Gastroesophageal sphincter (tissue), 4 donors: ENCODE data around the gene RAD51D. TPM values are rescaled to one million over a fixed set of nuclear protein-coding genes. Genes with fewer than 3 reads are reported as not detected.

ENCODE experiments used
- ATAC-seq: fragments of 150-250 bp; one replicate; pipeline ENCODE4 v1.9.1; 2016; ENCODE audit warnings: mild to moderate bottlenecking, moderate library complexity
- H3K27ac ChIP-seq, 4 donors: fragments of 200-600 bp; sonication (generic) in 3 of 4; 1 replicate in 3 of 4; 2 replicates in 1 of 4; pipeline ENCODE4 v1.5.1; 2016 to 2019
- H3K27me3 ChIP-seq: fragments of 200-600 bp; sonication (generic); one replicate; pipeline ENCODE4 v1.5.1; 2019
- H3K36me3 ChIP-seq, 2 donors: fragments of 200-600 bp; sonication (generic); one replicate each; pipeline ENCODE4 v1.5.1; 2019; ENCODE audit warnings: control low read depth in 1 of 2
- H3K4me1 ChIP-seq, 3 donors: fragments of 200-600 bp; sonication (generic); 1 replicate in 2 of 3; 2 replicates in 1 of 3; pipeline ENCODE4 v1.5.1; 2016 to 2019; ENCODE audit warnings: control low read depth in 2 of 3
- H3K4me3 ChIP-seq, 2 donors: fragments of 200-600 bp; sonication (generic); one replicate each; pipeline ENCODE4 v1.5.1; 2019; ENCODE audit warnings: mild to moderate bottlenecking in 1 of 2, moderate library complexity in 1 of 2
- H3K9me3 ChIP-seq, 3 donors: fragments of 200-600 bp; sonication (generic); one replicate each; pipeline ENCODE4 v1.5.1; 2017 to 2019; ENCODE audit warnings: control low read depth in 2 of 3
- EP300 ChIP-seq: sonication (generic); formaldehyde crosslinking; IDR thresholded peaks from one replicate; pipeline ENCODE4 v1.6.1; 2017; ENCODE audit warnings: antibody characterized with exemption, mild to moderate bottlenecking
- POLR2A ChIP-seq, 2 donors: fragments of 450-650 bp; IDR thresholded peaks; one replicate each; pipeline ENCODE4 v1.6.1; 2017; ENCODE audit warnings: antibody characterized with exemption in 2 of 2, mild to moderate bottlenecking in 2 of 2, moderate library complexity in 1 of 2
- POLR2AphosphoS5 ChIP-seq: sonication (generic); formaldehyde crosslinking; IDR thresholded peaks from one replicate; pipeline ENCODE4 v1.6.1; 2017; ENCODE audit warnings: antibody characterized with exemption
- WGBS, 2 donors: methylation state at CpG; one replicate each; pipeline ENCODE4 v1.1.5; 2018; ENCODE audit warnings: low coverage in 1 of 2; 5-methylcytosine and 5-hydroxymethylcytosine counted together
- total RNA-seq, 4 donors: library from RNA; depleted of rRNA; stranded (reverse); fragments of >200 nt; gene quantifications; one replicate each; pipeline ENCODE4 v1.1.0, GENCODE V29; 2016
- TF ChIP-seq, protein P1 (sequence below), 4 experiments: fragments of 200-600 bp in 2 of 4; fragments of 450-650 bp in 2 of 4; sonication (generic) in 1 of 4; IDR thresholded peaks; one replicate each; pipeline ENCODE4 v1.5.1; 2017 to 2019; ENCODE audit warnings: antibody characterized with exemption in 4 of 4, mild to moderate bottlenecking in 2 of 4, moderate library complexity in 2 of 4

The RAD51D gene
- total RNA-seq, 4 donors from 2014 or later = 5.1 to 11.1 (median 9.1) TPM

DNA sequence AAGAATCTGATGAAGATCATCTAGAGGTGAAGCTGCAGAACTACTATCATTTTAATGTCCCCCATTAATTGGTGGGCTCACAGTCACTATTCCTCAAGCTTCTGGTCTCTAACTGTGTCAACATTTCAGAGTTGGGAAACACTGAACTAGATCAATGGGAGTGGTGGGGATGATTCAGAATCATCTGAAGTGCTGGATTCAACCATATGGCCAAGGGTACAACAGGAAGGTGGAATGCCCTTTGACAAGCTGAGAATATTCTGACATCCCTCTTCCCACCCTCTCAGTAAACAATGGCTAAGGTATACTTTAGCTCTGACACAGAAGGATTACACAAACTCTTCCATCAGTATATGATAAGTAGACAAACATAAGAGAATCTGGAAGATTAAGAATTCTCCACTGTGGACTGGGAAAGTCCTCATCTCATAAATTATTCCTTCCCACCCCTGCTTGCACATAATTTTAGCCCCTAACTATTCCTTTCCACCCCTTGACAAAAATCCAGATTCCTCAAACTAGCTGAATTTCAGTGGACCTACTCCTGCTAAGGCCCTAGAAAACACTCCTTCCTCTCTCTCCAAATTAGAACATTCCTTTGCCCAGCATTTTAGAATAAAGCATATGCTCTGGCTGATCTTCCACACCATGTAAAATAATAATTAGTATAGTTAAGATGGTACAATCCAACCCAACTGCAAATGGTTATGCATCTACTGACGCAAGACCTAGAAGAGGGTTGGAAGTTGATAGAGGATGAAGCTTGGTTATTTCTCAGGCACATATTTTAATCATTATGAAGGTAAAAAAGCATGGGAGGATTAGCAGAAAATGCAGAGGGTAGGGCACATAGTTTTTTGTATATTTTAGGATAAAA, 39.9 kb downstream of the RAD51D start:
- TF ChIP-seq POLR2A (IDR thresholded peaks at IDR 0.05) = no peak
- TF ChIP-seq, protein P1, sequence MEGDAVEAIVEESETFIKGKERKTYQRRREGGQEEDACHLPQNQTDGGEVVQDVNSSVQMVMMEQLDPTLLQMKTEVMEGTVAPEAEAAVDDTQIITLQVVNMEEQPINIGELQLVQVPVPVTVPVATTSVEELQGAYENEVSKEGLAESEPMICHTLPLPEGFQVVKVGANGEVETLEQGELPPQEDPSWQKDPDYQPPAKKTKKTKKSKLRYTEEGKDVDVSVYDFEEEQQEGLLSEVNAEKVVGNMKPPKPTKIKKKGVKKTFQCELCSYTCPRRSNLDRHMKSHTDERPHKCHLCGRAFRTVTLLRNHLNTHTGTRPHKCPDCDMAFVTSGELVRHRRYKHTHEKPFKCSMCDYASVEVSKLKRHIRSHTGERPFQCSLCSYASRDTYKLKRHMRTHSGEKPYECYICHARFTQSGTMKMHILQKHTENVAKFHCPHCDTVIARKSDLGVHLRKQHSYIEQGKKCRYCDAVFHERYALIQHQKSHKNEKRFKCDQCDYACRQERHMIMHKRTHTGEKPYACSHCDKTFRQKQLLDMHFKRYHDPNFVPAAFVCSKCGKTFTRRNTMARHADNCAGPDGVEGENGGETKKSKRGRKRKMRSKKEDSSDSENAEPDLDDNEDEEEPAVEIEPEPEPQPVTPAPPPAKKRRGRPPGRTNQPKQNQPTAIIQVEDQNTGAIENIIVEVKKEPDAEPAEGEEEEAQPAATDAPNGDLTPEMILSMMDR (IDR thresholded peaks at IDR 0.05) = no peak
- no peak for TF ChIP-seq EP300
- TF ChIP-seq POLR2AphosphoS5 = no peak
- Histone ChIP-seq H3K27ac (no peak overlapping the region), H3K36me3 (no peaks in the 10 kb centered on the region), H3K9me3 (no peaks in the 10 kb centered on the region), H3K27me3 (no peaks in the 10 kb centered on the region), H3K4me1 (peaks cover 3 to 24% (median 6%) of the 10 kb centered on the region in 3 donors), H3K4me3 (no peak overlapping the region)
- WGBS, 2 donors = 100% methylated on average over 1 of the region's 1 CpG
- no peak for ATAC-seq

GRCh38 chr17:35076874-35077273, 42.8 kb downstream of the RAD51D start:
- ATAC-seq = no peak
- H3K27ac ChIP-seq = no peak overlapping the region

DNA sequence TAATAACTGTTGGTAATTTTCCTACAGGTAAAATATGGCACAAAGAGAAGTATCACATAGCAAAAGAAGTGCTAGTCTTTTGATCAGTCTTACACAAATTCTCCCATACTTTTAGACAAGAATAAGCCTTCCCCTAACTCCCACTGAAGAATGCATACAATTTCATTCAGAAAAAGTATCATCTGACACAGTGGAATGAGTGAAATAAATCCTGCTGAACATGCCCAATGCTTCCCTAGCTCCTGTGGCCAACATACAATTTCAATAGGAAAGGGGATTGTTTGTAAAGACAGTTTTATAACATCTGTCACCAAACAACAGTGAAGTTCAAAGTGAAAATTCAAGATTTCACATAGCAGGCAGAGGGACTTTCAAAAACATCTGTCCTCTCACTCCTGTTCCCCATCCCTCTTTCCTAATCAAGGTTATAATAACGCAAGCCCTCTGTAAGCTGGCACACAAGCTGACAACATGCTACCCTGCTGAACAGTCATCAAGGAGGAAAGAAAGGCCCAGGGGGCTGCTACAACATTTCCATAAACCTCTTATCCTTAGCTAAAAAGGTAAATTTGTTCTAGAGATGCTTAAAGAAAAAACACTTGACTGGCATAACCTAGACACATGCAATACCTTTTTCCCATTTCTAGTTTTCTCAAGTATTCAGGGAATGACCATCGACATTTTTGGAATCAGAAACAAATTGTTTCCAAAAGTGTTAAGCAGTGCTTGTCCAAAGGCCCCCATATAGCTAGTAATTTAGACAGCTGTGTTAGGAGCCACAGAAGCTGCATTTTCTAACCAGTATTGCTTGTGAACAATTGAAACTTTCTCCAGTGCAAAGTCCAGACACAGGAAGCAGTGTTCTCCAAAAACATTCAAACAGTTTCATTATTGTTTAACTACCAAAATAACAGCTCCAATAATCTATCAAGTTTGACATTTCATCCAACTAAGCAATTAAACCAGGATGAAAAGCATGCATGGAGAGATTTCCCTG, 44.7 kb downstream of the RAD51D start:
- H3K4me3 ChIP-seq = no peak overlapping the region
- no peaks in the 10 kb centered on the region for H3K27me3 ChIP-seq
- H3K4me1 ChIP-seq = peaks cover 0 to 6% (median 3%) of the 10 kb centered on the region in 3 donors
- ATAC-seq = no peak
- TF ChIP-seq, protein P1 (IDR thresholded peaks at IDR 0.05) = no peak
- TF ChIP-seq POLR2A (IDR thresholded peaks at IDR 0.05) (no peak), EP300 (no peak), POLR2AphosphoS5 (no peak)
- no peak overlapping the region for H3K27ac ChIP-seq
- no peaks in the 10 kb centered on the region for H3K9me3 ChIP-seq
- WGBS, 2 donors = 69 to 81% methylated on average over 2 of the region's 2 CpGs
- H3K36me3 ChIP-seq = no peaks in the 10 kb centered on the region

More at GRCh38 chr17:35076874-35077273, 42.8 kb downstream of the RAD51D start:
- H3K4me3 ChIP-seq = no peak overlapping the region
- WGBS, 2 donors = 93% methylated on average over 1 of the region's 1 CpG; no CpG with 5 or more reads in 1 of the 2 donors
- no peaks in the 10 kb centered on the region for H3K27me3 ChIP-seq
- peaks cover 2 to 15% (median 3%) of the 10 kb centered on the region in 3 donors for H3K4me1 ChIP-seq
- H3K36me3 ChIP-seq = no peaks in the 10 kb centered on the region
- TF ChIP-seq POLR2A (IDR thresholded peaks at IDR 0.05) = no peak
- TF ChIP-seq, protein P1 (IDR thresholded peaks at IDR 0.05) = no peak
- no peak for TF ChIP-seq POLR2AphosphoS5
- TF ChIP-seq EP300 = no peak
- H3K9me3 ChIP-seq = no peaks in the 10 kb centered on the region

DNA sequence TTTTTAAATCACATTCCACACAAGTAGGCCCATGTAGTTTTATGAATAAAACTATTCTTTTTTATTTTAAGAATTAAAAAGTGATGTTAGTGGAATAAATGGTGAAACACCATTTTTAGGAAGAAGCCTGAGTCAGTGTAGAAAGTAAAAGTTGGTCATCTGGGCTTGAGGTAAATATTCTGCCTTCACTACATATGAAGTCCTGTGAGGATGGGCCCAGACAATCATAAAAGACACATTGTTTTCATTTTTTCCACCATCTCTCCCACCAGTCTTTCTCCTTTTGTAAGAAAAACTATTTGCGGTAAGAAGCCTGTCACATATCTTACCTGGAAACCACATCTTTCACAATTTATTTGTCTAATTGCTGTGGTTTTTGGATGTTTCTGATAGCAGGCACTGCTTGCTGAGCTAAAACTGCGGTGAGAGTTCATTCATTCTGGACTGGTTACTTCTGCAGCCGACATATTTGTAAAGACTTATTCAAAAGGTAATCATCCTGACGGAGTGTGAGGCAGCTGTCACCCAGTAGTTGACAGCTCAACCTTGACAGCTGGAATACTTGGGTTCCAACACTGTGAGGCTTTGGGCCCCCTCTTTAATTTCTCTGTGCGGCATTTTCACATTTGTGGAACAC, 45.6 kb downstream of the RAD51D start:
- Histone ChIP-seq H3K27me3 (no peaks in the 10 kb centered on the region), H3K4me3 (no peak overlapping the region), H3K36me3 (no peaks in the 10 kb centered on the region), H3K27ac (no peak overlapping the region), H3K9me3 (no peaks in the 10 kb centered on the region), H3K4me1 (peaks cover 0 to 6% (median 3%) of the 10 kb centered on the region in 3 donors)
- no peak for ATAC-seq
- no peak for TF ChIP-seq POLR2A (IDR thresholded peaks at IDR 0.05)
- TF ChIP-seq EP300 = no peak
- no peak for TF ChIP-seq POLR2AphosphoS5
- TF ChIP-seq, protein P1 (IDR thresholded peaks at IDR 0.05) = no peak
- WGBS, 2 donors = 89 to 95% methylated on average over 5 of the region's 5 CpGs
